ENCODE data around the gene RHOH.

The RHOH gene

DNA sequence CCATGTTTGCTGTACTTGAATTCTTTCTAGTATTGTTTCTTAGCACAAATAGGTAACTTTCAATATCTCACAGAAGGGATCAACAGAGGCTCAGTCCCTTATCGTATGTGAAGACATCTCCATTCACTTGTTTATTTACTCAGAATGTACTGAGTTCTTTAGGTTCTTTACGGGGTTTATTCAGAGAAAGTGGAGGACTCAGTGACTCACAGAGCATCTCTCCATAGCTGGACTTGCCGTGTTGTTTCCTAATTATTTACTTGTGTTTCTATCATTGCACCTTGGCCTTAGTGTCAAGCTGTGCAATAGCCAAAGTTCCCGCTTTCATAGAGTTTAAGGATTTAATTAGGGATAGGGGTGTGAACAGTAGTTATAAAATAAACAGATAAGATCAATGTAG is 57.1 kb downstream of the RHOH start:
- Histone ChIP-seq H3K9me3 (ENCODE audit: control insufficient read depth, low read length) (no peaks in the 10 kb centered on the region), H3K9ac (ENCODE audit: low read length) (no peak overlapping the region), H2BK15ac (ENCODE audit: low read depth, poor library complexity, severe bottlenecking) (no peak overlapping the region), H3K4me2 (ENCODE audit: low read length, poor library complexity, severe bottlenecking) (no peak overlapping the region), H3K4me1 (ENCODE audit: control insufficient read depth, insufficient read depth, low read depth, low read length) (peaks cover 6% of the 10 kb centered on the region), H3K14ac (ENCODE audit: low read length in 2 of 2) (no peak overlapping the region), H4K91ac (ENCODE audit: low read length) (no peak overlapping the region), H2BK12ac (ENCODE audit: low read length in 2 of 2) (no peak overlapping the region), H2BK5ac (ENCODE audit: low read depth, low read length, poor library complexity, severe bottlenecking) (no peak overlapping the region), H2AFZ (ENCODE audit: low read depth, low read length) (no peak overlapping the region), H3K4ac (ENCODE audit: low read depth in 1 of 2, low read length in 2 of 2) (no peak overlapping the region), H3K27me3 (ENCODE audit: control insufficient read depth in 1 of 2, insufficient read depth in 1 of 2, low read length in 2 of 2) (no peaks in the 10 kb centered on the region), H3K79me1 (replicated peaks; ENCODE audit: low read length, poor library complexity, severe bottlenecking) (no peaks in the 10 kb centered on the region), H2AK5ac (ENCODE audit: low read length, severe bottlenecking) (no peak overlapping the region), H3K4me3 (ENCODE audit: insufficient read depth in 1 of 2, low read depth in 1 of 2, low read length in 2 of 2) (no peak overlapping the region), H4K8ac (ENCODE audit: low read length) (no peak overlapping the region), H3K36me3 (ENCODE audit: control insufficient read depth in 1 of 2, insufficient read depth in 2 of 2, low read depth in 1 of 2, low read length in 2 of 2) (no peaks in the 10 kb centered on the region), H2BK120ac (ENCODE audit: low read depth, low read length) (no peak overlapping the region), H3K27ac (ENCODE audit: low read length, poor library complexity, severe bottlenecking) (no peak overlapping the region), H3K23ac (ENCODE audit: low read length in 2 of 2) (no peak overlapping the region), H3K18ac (ENCODE audit: low read depth in 1 of 2, low read length in 2 of 2) (no peak overlapping the region)
- WGBS, result 23% methylated on average over 3 of the region's 4 CpGs
- peak; percentile 63 for DNase-seq

DNA sequence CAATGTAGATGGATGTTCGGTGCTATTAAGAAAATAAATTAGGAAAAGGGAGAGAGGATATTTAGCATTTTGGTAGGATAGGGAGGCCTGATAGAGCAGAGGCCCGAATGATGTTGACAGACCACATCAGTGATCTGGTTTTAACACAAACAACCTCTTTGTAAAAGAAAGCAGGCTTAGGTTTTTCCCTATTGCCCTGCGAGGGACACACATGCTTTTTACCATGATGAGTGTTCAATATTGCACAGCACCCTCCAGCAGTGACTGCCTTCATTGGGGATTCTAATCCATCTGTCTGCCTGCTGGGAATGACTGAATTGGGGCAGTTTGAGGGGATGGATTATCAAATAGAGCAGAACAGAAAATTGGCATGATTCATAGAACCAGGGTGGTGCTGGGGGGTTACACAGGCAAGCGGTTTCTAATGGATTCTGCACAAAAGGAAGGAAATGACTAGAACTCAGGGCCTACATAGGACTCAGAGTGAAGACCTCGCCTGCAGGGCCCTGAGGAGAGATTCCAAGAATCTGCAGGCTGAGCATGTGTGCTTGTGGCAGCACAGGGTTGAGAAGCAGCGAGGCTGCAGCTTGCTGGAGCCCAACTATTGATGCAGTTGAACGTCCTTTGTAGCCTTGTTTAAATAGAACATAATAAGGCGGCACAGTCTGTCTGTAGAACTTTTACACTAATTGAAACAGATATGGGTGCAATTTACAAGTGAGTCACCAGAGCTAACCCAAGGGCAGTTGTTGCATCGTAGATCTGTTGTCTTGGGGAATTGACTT is 58.0 kb downstream of the RHOH start:
- Histone ChIP-seq H3K14ac (ENCODE audit: low read length in 2 of 2) (no peak overlapping the region), H3K9me3 (ENCODE audit: control insufficient read depth, low read length) (no peaks in the 10 kb centered on the region), H3K4ac (ENCODE audit: low read depth in 1 of 2, low read length in 2 of 2) (no peak overlapping the region), H2BK5ac (ENCODE audit: low read depth, low read length, poor library complexity, severe bottlenecking) (no peak overlapping the region), H4K8ac (ENCODE audit: low read length) (no peak overlapping the region), H3K4me2 (ENCODE audit: low read length, poor library complexity, severe bottlenecking) (no peak overlapping the region), H3K36me3 (ENCODE audit: control insufficient read depth in 1 of 2, insufficient read depth in 2 of 2, low read depth in 1 of 2, low read length in 2 of 2) (no peaks in the 10 kb centered on the region), H3K27ac (ENCODE audit: low read length, poor library complexity, severe bottlenecking) (peak overlapping the region; percentile 12), H3K9ac (ENCODE audit: low read length) (peak overlapping the region; percentile 55), H3K4me3 (ENCODE audit: insufficient read depth in 1 of 2, low read depth in 1 of 2, low read length in 2 of 2) (no peak overlapping the region), H3K27me3 (ENCODE audit: control insufficient read depth in 1 of 2, insufficient read depth in 1 of 2, low read length in 2 of 2) (no peaks in the 10 kb centered on the region), H2BK120ac (ENCODE audit: low read depth, low read length) (peak overlapping the region; percentile 42), H2BK12ac (ENCODE audit: low read length in 2 of 2) (peak overlapping the region in 1 of 2 experiments; percentile 35), H2BK15ac (ENCODE audit: low read depth, poor library complexity, severe bottlenecking) (no peak overlapping the region), H3K23ac (ENCODE audit: low read length in 2 of 2) (no peak overlapping the region), H4K91ac (ENCODE audit: low read length) (no peak overlapping the region), H2AK5ac (ENCODE audit: low read length, severe bottlenecking) (no peak overlapping the region), H3K18ac (ENCODE audit: low read depth in 1 of 2, low read length in 2 of 2) (peak overlapping the region in 1 of 2 experiments; percentile 52), H3K4me1 (ENCODE audit: control insufficient read depth, insufficient read depth, low read depth, low read length) (peaks cover 6% of the 10 kb centered on the region), H3K79me1 (replicated peaks; ENCODE audit: low read length, poor library complexity, severe bottlenecking) (no peaks in the 10 kb centered on the region), H2AFZ (ENCODE audit: low read depth, low read length) (no peak overlapping the region)
- DNase-seq, result peak; percentile 84
- WGBS, result 23% methylated on average over 8 of the region's 9 CpGs

DNA sequence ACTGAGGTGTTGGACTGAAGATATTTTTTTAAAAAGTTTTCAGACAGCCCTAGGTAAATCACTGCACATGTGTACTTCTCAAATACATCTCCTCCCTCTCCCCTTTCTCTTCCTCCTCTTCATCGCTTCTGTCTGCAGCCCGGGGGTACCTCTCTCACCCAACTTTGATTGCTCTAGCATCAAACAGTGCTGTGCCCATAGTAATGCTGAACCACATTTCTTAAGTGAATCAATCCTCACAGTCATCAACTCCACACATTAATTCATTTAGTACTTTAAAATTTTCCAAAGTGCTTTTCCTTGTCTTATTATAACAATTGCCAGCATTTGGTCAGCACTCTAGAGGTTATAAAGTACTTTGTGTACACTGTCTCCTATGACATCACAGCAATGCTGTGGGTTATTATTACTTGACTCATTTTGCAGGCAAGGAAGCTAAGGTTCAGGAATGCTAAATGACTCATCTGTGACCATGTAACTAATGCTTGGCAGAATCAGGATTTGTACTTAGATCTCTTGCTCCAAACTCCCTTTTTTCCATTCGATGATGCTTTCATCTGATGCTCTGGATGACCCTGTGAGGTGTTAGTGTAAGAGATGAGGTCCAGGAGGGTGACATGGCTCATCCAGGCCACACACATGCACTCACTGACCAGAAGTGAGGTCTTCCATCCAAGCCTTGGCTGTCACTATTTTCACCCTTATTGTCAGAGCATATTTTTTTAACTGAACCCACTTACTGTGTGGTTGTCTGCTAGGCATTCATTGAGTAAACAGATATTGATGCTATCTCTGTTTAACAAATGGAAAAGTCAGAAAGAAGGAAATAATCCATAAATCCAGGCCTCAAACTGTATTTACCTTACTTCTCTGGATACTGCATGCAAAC is 58.8 kb downstream of the RHOH start:
- Histone ChIP-seq H3K4ac (ENCODE audit: low read depth in 1 of 2, low read length in 2 of 2) (peak overlapping the region in 1 of 2 experiments; percentile 84), H3K18ac (ENCODE audit: low read depth in 1 of 2, low read length in 2 of 2) (peak overlapping the region; percentile 37 to 87), H3K27me3 (ENCODE audit: control insufficient read depth in 1 of 2, insufficient read depth in 1 of 2, low read length in 2 of 2) (no peaks in the 10 kb centered on the region), H3K9ac (ENCODE audit: low read length) (peak overlapping the region; percentile 55), H2BK12ac (ENCODE audit: low read length in 2 of 2) (peak overlapping the region in 1 of 2 experiments; percentile 78), H3K23ac (ENCODE audit: low read length in 2 of 2) (no peak overlapping the region), H3K4me2 (ENCODE audit: low read length, poor library complexity, severe bottlenecking) (no peak overlapping the region), H2BK15ac (ENCODE audit: low read depth, poor library complexity, severe bottlenecking) (no peak overlapping the region), H3K4me1 (ENCODE audit: control insufficient read depth, insufficient read depth, low read depth, low read length) (peaks cover 6% of the 10 kb centered on the region), H4K8ac (ENCODE audit: low read length) (no peak overlapping the region), H3K4me3 (ENCODE audit: insufficient read depth in 1 of 2, low read depth in 1 of 2, low read length in 2 of 2) (no peak overlapping the region), H3K14ac (ENCODE audit: low read length in 2 of 2) (no peak overlapping the region), H3K79me1 (replicated peaks; ENCODE audit: low read length, poor library complexity, severe bottlenecking) (no peaks in the 10 kb centered on the region), H2AK5ac (ENCODE audit: low read length, severe bottlenecking) (no peak overlapping the region), H2BK120ac (ENCODE audit: low read depth, low read length) (no peak overlapping the region), H2BK5ac (ENCODE audit: low read depth, low read length, poor library complexity, severe bottlenecking) (no peak overlapping the region), H3K9me3 (ENCODE audit: control insufficient read depth, low read length) (no peaks in the 10 kb centered on the region), H4K91ac (ENCODE audit: low read length) (no peak overlapping the region), H2AFZ (ENCODE audit: low read depth, low read length) (no peak overlapping the region), H3K36me3 (ENCODE audit: control insufficient read depth in 1 of 2, insufficient read depth in 2 of 2, low read depth in 1 of 2, low read length in 2 of 2) (no peaks in the 10 kb centered on the region), H3K27ac (ENCODE audit: low read length, poor library complexity, severe bottlenecking) (peak overlapping the region; percentile 43)
- DNase-seq, result peak; percentile 99
- 66% methylated on average over 2 of the region's 3 CpGs for WGBS

DNA sequence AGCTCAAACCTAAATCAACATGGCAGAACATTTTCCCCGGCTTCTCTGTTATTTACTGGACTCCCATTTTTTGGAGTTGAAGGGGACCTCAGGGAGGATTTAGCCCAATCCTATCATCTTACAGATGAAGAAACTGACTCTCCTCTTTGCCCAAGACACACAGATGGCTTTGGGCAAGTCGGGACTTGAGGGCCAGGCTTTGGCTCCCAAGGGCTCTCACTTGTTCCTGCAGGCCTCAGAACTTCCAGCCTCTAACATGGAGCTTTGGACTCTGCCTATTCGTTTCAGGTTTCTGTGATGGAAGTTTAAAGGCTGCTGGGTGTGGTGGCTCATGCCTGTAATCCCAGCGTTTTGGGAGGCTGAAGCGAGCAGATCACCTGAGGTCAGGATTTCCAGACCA is 59.5 kb downstream of the RHOH start:
- Histone ChIP-seq H3K4me3 (ENCODE audit: insufficient read depth in 1 of 2, low read depth in 1 of 2, low read length in 2 of 2) (no peak overlapping the region), H2BK15ac (ENCODE audit: low read depth, poor library complexity, severe bottlenecking) (no peak overlapping the region), H2BK5ac (ENCODE audit: low read depth, low read length, poor library complexity, severe bottlenecking) (no peak overlapping the region), H4K91ac (ENCODE audit: low read length) (no peak overlapping the region), H3K4me1 (ENCODE audit: control insufficient read depth, insufficient read depth, low read depth, low read length) (peaks cover 6% of the 10 kb centered on the region), H3K9ac (ENCODE audit: low read length) (peak overlapping the region; percentile 23), H2AK5ac (ENCODE audit: low read length, severe bottlenecking) (peak overlapping the region; percentile 74), H3K79me1 (replicated peaks; ENCODE audit: low read length, poor library complexity, severe bottlenecking) (no peaks in the 10 kb centered on the region), H3K18ac (ENCODE audit: low read depth in 1 of 2, low read length in 2 of 2) (peak overlapping the region; percentile 34 to 40), H3K4ac (ENCODE audit: low read depth in 1 of 2, low read length in 2 of 2) (peak overlapping the region in 1 of 2 experiments; percentile 75), H2BK12ac (ENCODE audit: low read length in 2 of 2) (peak overlapping the region in 1 of 2 experiments; percentile 94), H3K4me2 (ENCODE audit: low read length, poor library complexity, severe bottlenecking) (no peak overlapping the region), H3K23ac (ENCODE audit: low read length in 2 of 2) (no peak overlapping the region), H3K14ac (ENCODE audit: low read length in 2 of 2) (peak overlapping the region in 1 of 2 experiments; percentile 32), H3K27me3 (ENCODE audit: control insufficient read depth in 1 of 2, insufficient read depth in 1 of 2, low read length in 2 of 2) (no peaks in the 10 kb centered on the region), H2AFZ (ENCODE audit: low read depth, low read length) (peak overlapping the region; percentile 52), H2BK120ac (ENCODE audit: low read depth, low read length) (no peak overlapping the region), H3K36me3 (ENCODE audit: control insufficient read depth in 1 of 2, insufficient read depth in 2 of 2, low read depth in 1 of 2, low read length in 2 of 2) (no peaks in the 10 kb centered on the region), H3K9me3 (ENCODE audit: control insufficient read depth, low read length) (no peaks in the 10 kb centered on the region), H4K8ac (ENCODE audit: low read length) (no peak overlapping the region), H3K27ac (ENCODE audit: low read length, poor library complexity, severe bottlenecking) (peak overlapping the region; percentile 39)
- DNase-seq, result no peak
- WGBS, result 69% methylated on average over 5 of the region's 5 CpGs

Measured in mesenchymal stem cell (in vitro differentiated cells and primary cell).